Inferior parietal cortex (tissue), 1 donor: ENCODE data around the gene PPP1R12B.
A peak's percentile ranks its signal among the peaks of the same experiment; 100 is the strongest.
"Not testable (repeated sequence)": the region's sequence is repeated elsewhere in the genome, so short reads cannot be mapped to it uniquely, and the experiment has no call there.

ENCODE experiments used
- DNase-seq: peaks from one replicate; pipeline ENCODE4 v3.0.0-alpha.2; 2016; ENCODE audit errors: extremely low spot score

Gene PPP1R12B

DNA sequence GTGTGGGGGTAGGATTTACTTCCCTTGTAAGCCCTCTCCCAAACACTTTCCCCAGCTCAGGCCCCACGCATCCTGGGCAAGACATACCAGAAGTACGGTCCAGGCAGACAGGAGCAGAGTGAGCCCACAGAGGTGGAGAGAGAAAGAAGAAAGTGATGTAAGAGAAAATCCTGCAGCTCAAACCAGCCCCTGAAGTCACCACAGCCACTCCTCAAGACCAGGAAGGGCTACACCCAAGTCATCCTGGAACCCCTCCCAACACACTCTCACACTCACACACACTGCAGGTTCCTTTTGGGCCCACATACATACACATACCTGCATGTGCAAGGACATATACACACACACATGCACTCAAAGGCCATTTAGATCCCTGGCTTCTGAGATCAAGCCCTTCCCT lies 254.9 kb downstream of the PPP1R12B start:
- no peak for DNase-seq

GRCh38 chr1:202605515-202605914 lies 257.0 kb downstream of the PPP1R12B start:
- no peak for DNase-seq

- not testable (repeated sequence) for DNase-seq
These were observed 263.5 kb downstream of the PPP1R12B start for GRCh38 chr1:202612036-202612435.

DNA sequence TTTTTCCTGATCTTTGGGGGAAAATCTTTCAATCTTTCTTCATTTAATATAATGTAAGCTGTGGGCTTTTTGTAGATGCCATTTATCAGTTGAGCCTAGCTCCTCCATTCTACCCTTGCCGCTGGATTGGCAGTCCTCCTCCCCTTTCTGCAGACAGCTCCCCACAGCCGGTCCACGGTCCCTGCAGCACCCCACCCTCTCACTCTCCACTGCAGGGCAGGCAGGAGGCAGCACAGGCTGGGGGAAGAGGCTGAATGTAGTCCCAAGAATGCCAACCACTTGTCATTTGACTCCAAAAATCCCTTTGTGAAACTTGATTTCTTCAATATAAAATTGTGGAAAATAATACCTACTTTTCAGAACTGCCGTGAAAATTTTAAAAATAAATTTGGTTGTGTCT lies 265.1 kb downstream of the PPP1R12B start:
- DNase-seq: no peak

GRCh38 chr1:202614363-202615207 lies 266.1 kb downstream of the PPP1R12B start:
- not testable (repeated sequence) for DNase-seq

- not testable (repeated sequence) for DNase-seq
These were observed 266.7 kb downstream of the PPP1R12B start for GRCh38 chr1:202615208-202615500.

DNA sequence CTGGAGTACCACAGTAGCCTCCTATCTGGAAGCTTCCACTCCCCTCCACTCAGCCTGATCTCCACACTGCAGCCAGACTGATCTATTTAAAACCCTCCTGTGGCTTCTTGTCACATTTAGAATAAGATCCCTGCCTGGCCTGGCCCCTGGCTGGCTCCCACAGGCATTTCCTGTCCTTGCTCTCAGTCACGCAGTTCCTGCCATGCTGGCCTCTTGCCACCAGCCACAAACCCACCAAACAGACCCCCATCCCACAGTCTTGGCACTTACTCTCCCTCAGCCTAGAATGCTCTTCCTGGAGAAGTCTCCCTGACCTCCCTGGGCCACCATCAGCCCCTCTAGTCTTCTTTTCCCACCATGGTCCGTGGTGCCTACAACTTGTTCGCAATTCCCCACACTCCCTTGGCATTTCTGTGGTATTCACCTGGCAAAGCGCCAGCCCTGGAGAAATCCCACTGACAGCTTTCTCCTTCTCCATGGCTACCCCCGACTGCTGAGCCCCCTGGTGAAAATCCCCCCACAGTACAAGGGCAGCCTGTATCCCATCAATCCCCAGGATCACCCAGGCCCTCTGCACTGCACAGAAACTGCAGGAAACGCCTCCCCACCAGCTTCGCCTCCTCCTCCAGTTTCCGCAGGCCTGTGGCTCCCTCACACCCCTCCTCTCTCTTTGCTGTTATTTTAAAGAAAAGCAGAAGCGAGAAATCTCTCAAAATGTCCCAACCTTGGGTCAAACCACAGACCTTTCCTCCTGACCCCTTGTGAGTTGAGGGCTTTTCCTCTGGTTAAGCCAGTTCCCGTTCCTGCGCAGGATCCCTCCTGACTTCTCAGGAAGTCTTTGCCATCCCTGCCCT lies 267.2 kb downstream of the PPP1R12B start:
- peak; percentile 25 for DNase-seq

GRCh38 chr1:202616355-202616915 lies 267.9 kb downstream of the PPP1R12B start:
- DNase-seq: no peak

GRCh38 chr1:202619012-202619411 lies 270.5 kb downstream of the PPP1R12B start:
- DNase-seq: not testable (repeated sequence)

DNA sequence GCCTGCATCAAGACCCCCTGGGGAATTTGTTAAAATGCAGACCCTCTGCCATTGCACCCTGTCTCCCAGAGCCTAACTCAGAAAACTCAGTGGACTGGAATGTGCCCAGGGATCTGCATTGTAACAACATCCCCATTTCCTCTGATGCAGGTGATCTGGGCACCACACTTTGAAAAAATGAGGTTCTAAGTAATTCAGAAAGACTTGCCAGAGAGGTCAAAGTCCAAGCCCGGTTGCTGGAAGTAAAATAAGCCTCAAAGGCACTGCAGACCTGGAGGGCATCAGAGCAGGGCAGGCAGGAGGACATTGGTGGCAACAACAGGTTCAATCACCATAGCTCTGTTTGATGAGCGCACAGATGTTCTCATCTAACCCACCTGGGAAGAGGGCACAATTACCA lies 271.0 kb downstream of the PPP1R12B start:
- DNase-seq: no peak

- not testable (repeated sequence) for DNase-seq
These were observed 271.5 kb downstream of the PPP1R12B start for GRCh38 chr1:202620036-202620435.

DNA sequence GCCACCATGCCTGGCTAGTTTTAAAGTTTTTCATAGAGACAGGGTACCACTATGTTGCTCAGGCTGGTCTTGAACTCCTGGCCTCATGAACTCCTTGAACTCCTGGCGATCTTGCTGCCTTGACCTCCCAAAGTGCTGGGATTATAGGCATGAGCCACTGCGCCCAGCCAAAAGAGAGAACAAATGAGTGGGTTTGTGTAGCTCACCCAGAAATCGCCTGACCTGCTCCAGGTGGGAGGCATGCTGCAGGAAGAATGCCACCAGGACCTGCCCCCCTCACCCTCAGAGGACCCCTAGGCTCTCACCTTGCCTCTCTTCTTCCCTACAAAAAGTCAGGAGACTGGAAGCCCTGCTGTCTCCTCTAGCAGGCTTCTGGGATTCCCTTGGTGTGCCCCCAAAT lies 272.9 kb downstream of the PPP1R12B start:
- no peak for DNase-seq

- DNase-seq: no peak
These were observed 273.9 kb downstream of the PPP1R12B start for GRCh38 chr1:202622388-202622787.

DNA sequence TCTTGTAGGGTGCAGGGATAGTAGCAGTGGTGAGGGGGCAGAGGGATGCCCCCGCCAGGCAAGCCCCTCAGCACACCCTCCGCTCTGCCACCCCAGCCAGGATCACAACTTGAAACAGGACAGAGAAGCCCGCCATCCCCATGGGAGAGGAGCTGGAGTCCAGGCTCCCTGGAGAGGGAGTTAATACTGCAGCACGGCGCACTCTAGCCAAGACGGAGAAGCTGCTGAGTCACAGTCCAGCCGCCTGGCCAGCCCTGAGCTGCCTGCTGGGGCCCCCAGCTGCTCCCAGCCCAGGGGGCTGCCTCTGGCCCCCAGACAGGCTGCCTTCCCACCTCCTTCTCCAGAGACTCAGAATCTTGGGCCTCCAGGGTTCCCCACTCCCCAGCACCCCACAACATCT lies 274.6 kb downstream of the PPP1R12B start:
- DNase-seq: no peak

- DNase-seq: not testable (repeated sequence)
These were observed 275.0 kb downstream of the PPP1R12B start for GRCh38 chr1:202623476-202623875.

DNA sequence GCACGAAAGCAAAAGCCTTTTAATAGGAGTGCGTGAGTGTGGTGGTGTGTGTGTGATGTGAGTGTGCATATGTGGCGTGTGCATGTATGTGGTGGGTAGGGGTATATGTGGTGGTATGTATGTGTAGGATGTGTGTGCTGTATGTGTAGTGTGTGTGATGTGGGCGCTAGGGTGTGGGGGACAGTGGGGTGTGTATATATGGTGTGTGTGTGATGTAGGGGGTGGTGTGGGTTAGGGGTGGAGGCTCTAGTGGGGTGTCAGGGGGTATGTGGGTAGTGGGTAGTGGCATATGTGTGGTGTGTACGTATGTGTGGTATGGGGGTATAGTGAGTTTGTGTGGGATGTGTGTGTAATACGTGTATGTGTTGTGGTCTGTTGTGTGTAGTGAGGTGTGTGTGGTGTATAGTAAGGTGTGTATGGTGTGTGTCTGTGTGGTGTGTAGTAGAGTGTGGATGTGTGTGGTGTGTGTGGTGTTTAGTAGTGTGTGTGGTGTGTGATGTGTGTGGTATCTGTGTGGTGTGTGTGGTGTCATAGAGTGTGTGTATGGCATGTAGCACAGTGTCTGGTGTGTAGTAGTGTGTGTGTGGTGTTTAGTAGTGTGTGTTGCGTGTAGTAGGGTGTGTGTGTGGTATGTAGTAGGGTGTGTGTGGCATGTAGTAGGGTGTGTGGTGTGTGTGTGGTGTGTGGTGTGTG lies 275.7 kb downstream of the PPP1R12B start:
- no peak for DNase-seq

DNA sequence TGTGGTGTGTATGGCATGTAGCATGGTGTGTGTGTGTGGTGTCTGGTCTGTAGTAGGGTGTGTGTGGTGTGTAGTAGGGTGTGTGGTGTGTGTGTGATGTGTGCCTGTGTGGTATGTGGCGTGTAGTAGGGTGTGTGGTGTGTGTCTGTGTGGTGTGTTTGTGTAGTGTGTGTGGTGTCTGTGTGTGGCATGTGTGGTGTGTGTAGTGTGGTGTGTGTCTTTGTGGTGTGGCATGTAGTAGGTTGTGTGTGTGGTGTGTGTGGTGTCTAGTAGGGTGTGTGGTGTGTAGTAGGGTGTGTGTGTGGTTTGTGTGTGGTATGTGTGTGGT lies 276.2 kb downstream of the PPP1R12B start:
- no peak for DNase-seq

GRCh38 chr1:202625416-202626360 lies 277.2 kb downstream of the PPP1R12B start:
- DNase-seq: peak; percentile 36

- DNase-seq: not testable (repeated sequence)
These were observed 278.5 kb downstream of the PPP1R12B start for GRCh38 chr1:202627036-202627435.

GRCh38 chr1:202627841-202628565 lies 279.5 kb downstream of the PPP1R12B start:
- no peak for DNase-seq
